ENCODE data around the gene HIVEP3.

- TF ChIP-seq EZH2 (IDR thresholded peaks at IDR 0.05) (no peak), POLR2AphosphoS5 (IDR thresholded peaks at IDR 0.05; ENCODE audit: borderline replicate concordance, low read depth, low read length) (no peak)
Observed at GRCh38 chr1:41742219-41742618, 176.5 kb downstream of the HIVEP3 start.
